ENCODE measurements around the gene SAPCD1.

The SAPCD1 gene
- total RNA-seq = 0 to 0.44 (median 0) reads per million in 3 donors

DNA sequence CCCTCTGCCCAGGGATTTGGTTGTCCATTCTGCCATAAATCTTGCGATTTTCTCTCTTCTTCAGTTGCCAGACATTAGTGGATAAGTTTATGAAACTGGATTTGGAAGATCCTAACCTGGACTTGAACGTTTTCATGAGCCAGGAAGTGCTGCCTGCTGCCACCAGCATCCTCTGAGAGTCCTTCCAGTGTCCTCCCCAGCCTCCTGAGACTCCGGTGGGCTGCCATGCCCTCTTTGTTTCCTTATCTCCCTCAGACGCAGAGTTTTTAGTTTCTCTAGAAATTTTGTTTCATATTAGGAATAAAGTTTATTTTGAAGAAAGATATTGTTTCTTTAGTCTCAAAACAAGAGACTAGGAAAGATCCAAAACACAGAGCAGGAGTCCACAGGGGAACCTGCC is at the start of gene SAPCD1:
Gene SAPCD1 (plus strand): TSS at position 301 of the 400 bp plus-strand sequence. CDS start 399 bp downstream, outside the sequence.
- Histone ChIP-seq H3K36me3 (ENCODE audit: control insufficient read depth, insufficient read depth, low read length) (peaks cover 7% of the 10 kb centered on the region), H3K9me3 (ENCODE audit: control insufficient read depth, low read length) (no peaks in the 10 kb centered on the region), H3K4me1 (ENCODE audit: control insufficient read depth, insufficient read depth, low read length, poor library complexity, severe bottlenecking) (no peaks in the 10 kb centered on the region), H3K27ac (ENCODE audit: insufficient read depth, low read length, poor library complexity, severe bottlenecking) (no peak within 1 kb of the TSS), H3K4me3 (ENCODE audit: insufficient read depth, low read depth, low read length, poor library complexity, severe bottlenecking) (no peak within 1 kb of the TSS), H3K27me3 (replicated peaks; ENCODE audit: control insufficient read depth, insufficient read depth, low read length, poor library complexity, severe bottlenecking) (no peaks in the 10 kb centered on the region)
- no peak for DNase-seq

DNA sequence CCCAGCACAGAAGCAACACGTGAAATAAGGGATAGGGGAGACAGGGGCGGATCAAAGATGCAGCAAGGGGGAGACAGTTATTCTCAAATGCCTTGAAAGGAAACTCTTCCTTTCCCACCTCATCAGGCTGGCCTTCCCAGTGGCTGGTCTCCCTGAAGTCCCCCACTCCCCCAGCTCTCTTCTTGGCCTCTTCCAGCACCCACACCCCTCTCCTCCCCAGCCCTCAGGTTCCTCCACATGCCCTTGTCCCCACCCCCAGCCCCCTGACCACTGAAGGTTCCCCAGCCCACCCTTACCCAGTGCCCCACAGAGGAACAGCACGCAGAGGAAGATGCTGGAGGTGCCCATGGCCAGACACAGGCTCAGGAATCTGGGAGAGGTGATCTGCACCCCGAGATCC is 49.0 kb upstream of the SAPCD1 start:
- Histone ChIP-seq H3K27me3 (replicated peaks; ENCODE audit: control insufficient read depth, insufficient read depth, low read length, poor library complexity, severe bottlenecking) (no peaks in the 10 kb centered on the region), H3K9me3 (ENCODE audit: control insufficient read depth, low read length) (no peaks in the 10 kb centered on the region), H3K27ac (ENCODE audit: insufficient read depth, low read length, poor library complexity, severe bottlenecking) (no peak overlapping the region), H3K36me3 (ENCODE audit: control insufficient read depth, insufficient read depth, low read length) (no peaks in the 10 kb centered on the region), H3K4me3 (ENCODE audit: insufficient read depth, low read depth, low read length, poor library complexity, severe bottlenecking) (no peak overlapping the region), H3K4me1 (ENCODE audit: control insufficient read depth, insufficient read depth, low read length, poor library complexity, severe bottlenecking) (peaks cover 3% of the 10 kb centered on the region)
- DNase-seq = no peak

DNA sequence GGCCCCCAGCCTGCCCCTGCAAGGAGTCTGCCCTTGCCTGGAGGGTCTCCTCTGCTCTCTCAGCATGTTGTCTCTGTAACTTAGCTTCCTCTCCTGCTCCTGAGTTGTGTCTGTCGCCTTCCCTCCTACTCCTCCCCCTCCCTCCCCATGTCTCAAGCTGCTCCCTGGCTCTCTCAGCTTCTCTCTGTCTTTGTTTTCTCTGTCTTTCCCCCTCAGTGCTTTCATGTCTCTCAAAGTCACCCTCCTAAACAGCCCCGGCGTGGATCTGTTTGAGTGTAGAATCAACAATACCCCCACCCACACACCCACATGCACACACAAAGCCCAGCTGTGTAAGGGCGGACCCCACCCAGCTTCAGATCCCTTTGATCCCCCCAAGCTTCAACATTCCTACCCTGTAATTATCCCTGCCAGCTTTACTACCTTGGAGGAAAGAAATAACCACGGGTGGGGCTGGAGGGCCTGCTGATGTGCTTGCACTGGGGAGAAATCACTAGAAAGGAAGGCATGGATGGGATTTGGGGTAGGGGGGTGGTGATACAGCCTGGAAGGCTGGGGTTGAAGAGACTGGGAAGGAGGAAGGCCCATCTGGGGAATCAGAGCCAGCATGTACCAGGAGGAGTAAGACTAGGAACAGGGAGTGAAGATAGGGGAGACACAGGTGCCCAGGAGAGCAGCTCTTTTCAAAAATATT is 48.3 kb upstream of the SAPCD1 start:
- no peak for DNase-seq
- Histone ChIP-seq H3K9me3 (ENCODE audit: control insufficient read depth, low read length) (no peaks in the 10 kb centered on the region), H3K27me3 (replicated peaks; ENCODE audit: control insufficient read depth, insufficient read depth, low read length, poor library complexity, severe bottlenecking) (no peaks in the 10 kb centered on the region), H3K27ac (ENCODE audit: insufficient read depth, low read length, poor library complexity, severe bottlenecking) (no peak overlapping the region), H3K4me1 (ENCODE audit: control insufficient read depth, insufficient read depth, low read length, poor library complexity, severe bottlenecking) (peaks cover 3% of the 10 kb centered on the region), H3K4me3 (ENCODE audit: insufficient read depth, low read depth, low read length, poor library complexity, severe bottlenecking) (no peak overlapping the region), H3K36me3 (ENCODE audit: control insufficient read depth, insufficient read depth, low read length) (no peaks in the 10 kb centered on the region)

DNA sequence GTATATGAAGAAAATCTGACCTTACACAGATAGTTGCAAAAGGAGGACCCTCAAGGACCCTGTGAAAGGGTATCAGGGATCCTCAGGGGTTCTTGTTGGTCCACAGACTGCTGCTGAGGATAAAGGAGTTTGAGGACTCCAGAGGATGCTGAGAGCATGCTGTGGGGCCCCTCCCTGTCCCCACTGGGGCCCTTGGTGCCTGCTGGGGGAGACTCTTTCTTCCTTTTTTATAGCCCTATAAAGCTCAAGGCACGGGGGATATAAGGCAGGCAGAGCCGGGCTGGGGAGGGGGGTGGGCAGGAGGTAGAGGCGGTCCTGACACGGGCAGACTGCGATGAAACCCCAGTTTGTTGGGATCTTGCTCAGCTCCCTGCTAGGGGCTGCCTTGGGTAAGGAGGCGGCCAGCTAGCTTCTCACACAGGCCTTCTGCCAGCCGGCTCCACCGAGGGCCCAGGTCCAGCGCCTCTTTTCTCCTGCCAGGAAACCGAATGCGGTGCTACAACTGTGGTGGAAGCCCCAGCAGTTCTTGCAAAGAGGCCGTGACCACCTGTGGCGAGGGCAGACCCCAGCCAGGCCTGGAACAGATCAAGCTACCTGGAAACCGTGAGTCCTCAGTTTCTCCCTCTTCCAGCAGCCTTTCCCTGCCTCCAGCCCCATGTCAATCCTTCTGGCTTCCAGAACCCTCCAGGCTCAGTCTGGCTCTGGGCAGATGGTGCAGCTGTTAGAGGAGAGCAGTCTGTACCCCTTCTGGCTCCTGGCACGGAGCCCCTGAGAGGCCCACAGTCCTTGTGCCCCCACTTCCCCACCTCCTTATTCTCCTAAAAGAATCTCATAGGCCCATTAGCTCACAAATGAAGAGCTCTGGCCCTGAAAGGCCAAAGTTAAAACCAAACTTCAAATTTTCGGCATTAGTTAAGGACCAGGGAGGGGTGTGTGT is 47.2 kb upstream of the SAPCD1 start, which contains the start of gene LY6G6D:
Gene LY6G6D (plus strand): TSS at position 327 of the 937 bp plus-strand sequence. CDS start 8 bp downstream, at position 335.
- DNase-seq = no peak
- Histone ChIP-seq H3K36me3 (ENCODE audit: control insufficient read depth, insufficient read depth, low read length) (no peaks in the 10 kb centered on the region), H3K4me1 (ENCODE audit: control insufficient read depth, insufficient read depth, low read length, poor library complexity, severe bottlenecking) (peaks cover 3% of the 10 kb centered on the region), H3K27me3 (replicated peaks; ENCODE audit: control insufficient read depth, insufficient read depth, low read length, poor library complexity, severe bottlenecking) (no peaks in the 10 kb centered on the region), H3K27ac (ENCODE audit: insufficient read depth, low read length, poor library complexity, severe bottlenecking) (no peak within 1 kb of the TSS), H3K4me3 (ENCODE audit: insufficient read depth, low read depth, low read length, poor library complexity, severe bottlenecking) (no peak within 1 kb of the TSS), H3K9me3 (ENCODE audit: control insufficient read depth, low read length) (no peaks in the 10 kb centered on the region)

DNA sequence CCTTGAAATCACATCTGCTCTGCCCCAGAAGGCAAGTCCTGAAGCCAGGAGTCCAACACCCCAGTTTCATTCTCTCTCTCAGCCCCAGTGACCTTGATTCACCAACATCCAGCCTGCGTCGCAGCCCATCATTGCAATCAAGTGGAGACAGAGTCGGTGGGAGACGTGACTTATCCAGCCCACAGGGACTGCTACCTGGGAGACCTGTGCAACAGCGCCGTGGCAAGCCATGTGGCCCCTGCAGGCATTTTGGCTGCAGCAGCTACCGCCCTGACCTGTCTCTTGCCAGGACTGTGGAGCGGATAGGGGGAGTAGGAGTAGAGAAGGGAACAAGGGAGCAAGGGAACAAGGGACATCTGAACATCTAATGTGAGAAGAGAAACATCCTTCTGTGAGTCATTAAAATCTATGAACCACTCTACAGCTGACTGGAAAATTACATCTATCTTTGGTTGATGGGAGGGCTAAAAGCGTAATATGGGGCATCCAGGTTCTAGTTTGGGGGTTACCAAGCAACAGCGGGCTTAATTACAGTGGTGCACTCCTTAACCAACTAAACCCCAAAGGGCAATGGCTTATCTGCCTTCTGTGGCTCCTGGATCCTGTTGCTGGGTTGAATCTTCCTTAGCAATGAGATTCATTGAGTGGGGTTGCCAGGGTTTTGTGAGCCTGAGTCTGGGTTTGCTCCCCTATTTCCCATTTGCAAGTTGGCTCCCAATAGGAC is 44.8 kb upstream of the SAPCD1 start:
- no peak for DNase-seq
- no peaks in the 10 kb centered on the region for H3K4me1 ChIP-seq (ENCODE audit: control insufficient read depth, insufficient read depth, low read length, poor library complexity, severe bottlenecking)
- H3K9me3 ChIP-seq (ENCODE audit: control insufficient read depth, low read length) = no peaks in the 10 kb centered on the region
- H3K27me3 ChIP-seq (replicated peaks; ENCODE audit: control insufficient read depth, insufficient read depth, low read length, poor library complexity, severe bottlenecking) = no peaks in the 10 kb centered on the region
- no peak overlapping the region for H3K4me3 ChIP-seq (ENCODE audit: insufficient read depth, low read depth, low read length, poor library complexity, severe bottlenecking)
- H3K36me3 ChIP-seq (ENCODE audit: control insufficient read depth, insufficient read depth, low read length) = no peaks in the 10 kb centered on the region
- H3K27ac ChIP-seq (ENCODE audit: insufficient read depth, low read length, poor library complexity, severe bottlenecking) = no peak overlapping the region

DNA sequence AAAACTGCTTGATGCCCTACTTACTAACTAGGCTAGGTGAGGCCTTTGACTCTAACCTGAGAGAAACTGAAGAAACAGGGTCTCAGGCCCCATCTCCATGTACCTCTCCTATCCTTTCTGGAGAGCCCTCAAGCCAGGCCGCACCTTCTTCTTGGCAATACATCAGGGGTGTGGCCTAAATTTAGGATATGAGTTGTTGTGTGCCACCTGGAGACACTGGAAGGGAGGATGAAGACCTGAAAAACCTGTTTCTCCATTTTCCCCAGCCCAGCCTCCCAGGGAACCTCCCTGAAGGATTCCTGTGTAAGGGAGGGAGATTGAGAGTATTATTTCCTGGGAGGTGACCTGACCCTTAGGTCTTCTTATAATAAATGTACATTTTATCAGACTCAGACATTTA is 44.2 kb upstream of the SAPCD1 start:
- no peak overlapping the region for H3K4me3 ChIP-seq (ENCODE audit: insufficient read depth, low read depth, low read length, poor library complexity, severe bottlenecking)
- no peaks in the 10 kb centered on the region for H3K9me3 ChIP-seq (ENCODE audit: control insufficient read depth, low read length)
- no peak overlapping the region for H3K27ac ChIP-seq (ENCODE audit: insufficient read depth, low read length, poor library complexity, severe bottlenecking)
- no peaks in the 10 kb centered on the region for H3K27me3 ChIP-seq (replicated peaks; ENCODE audit: control insufficient read depth, insufficient read depth, low read length, poor library complexity, severe bottlenecking)
- no peaks in the 10 kb centered on the region for H3K4me1 ChIP-seq (ENCODE audit: control insufficient read depth, insufficient read depth, low read length, poor library complexity, severe bottlenecking)
- DNase-seq = no peak
- H3K36me3 ChIP-seq (ENCODE audit: control insufficient read depth, insufficient read depth, low read length) = no peaks in the 10 kb centered on the region

DNA sequence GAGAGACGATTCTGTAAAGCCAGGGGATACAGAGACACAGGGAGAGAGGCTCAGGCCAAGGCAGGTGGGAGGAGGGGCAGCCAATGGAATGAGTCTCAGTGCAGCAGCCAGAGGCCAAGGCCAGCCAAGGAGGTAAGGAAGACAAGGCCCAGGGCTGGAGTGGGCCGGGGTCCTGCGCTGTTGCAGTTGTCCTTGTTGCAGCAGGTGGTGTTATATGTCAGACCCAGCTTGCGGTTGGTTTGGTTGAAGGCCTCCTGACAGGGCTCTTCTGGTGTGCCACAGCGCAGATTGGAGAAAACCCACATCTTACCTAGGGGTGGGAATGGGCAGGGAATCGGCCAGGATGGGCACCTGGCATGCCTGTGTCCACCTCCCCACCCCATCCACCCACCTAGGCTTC is 43.5 kb upstream of the SAPCD1 start:
- no peak overlapping the region for H3K27ac ChIP-seq (ENCODE audit: insufficient read depth, low read length, poor library complexity, severe bottlenecking)
- no peak overlapping the region for H3K4me3 ChIP-seq (ENCODE audit: insufficient read depth, low read depth, low read length, poor library complexity, severe bottlenecking)
- H3K4me1 ChIP-seq (ENCODE audit: control insufficient read depth, insufficient read depth, low read length, poor library complexity, severe bottlenecking) = no peaks in the 10 kb centered on the region
- no peak for DNase-seq
- H3K27me3 ChIP-seq (replicated peaks; ENCODE audit: control insufficient read depth, insufficient read depth, low read length, poor library complexity, severe bottlenecking) = no peaks in the 10 kb centered on the region
- no peaks in the 10 kb centered on the region for H3K9me3 ChIP-seq (ENCODE audit: control insufficient read depth, low read length)
- no peaks in the 10 kb centered on the region for H3K36me3 ChIP-seq (ENCODE audit: control insufficient read depth, insufficient read depth, low read length)

DNA sequence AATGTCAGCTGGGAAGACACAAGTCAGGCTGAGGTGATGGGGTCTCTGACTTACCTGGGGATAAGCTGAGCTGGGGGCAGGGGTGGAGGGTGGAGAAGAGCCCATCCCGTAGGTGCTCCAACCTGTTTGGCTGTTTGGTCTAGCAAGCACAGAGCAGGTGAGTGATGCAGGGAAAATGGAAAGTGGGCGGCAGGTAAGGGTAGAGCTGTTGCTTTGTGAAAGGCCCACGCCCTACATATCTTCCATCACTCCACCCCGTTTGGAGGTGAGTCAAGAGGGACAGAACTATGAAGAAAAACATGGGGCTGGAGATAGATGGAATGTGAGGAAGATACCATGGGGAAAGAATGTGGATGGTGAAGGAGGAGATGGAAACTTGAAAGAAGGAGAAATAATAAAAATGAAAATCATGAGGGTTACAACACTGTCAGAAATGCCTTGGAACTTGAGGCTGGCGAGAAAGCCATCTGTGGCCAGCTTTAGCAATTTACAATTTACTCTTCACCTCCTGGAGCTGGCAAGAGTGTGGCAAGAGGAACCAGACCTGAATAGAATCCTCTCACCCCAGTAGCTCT is 42.2 kb upstream of the SAPCD1 start:
- Histone ChIP-seq H3K4me3 (ENCODE audit: insufficient read depth, low read depth, low read length, poor library complexity, severe bottlenecking) (no peak overlapping the region), H3K27me3 (replicated peaks; ENCODE audit: control insufficient read depth, insufficient read depth, low read length, poor library complexity, severe bottlenecking) (no peaks in the 10 kb centered on the region), H3K4me1 (ENCODE audit: control insufficient read depth, insufficient read depth, low read length, poor library complexity, severe bottlenecking) (no peaks in the 10 kb centered on the region), H3K27ac (ENCODE audit: insufficient read depth, low read length, poor library complexity, severe bottlenecking) (no peak overlapping the region), H3K36me3 (ENCODE audit: control insufficient read depth, insufficient read depth, low read length) (no peaks in the 10 kb centered on the region), H3K9me3 (ENCODE audit: control insufficient read depth, low read length) (no peaks in the 10 kb centered on the region)
- DNase-seq = no peak

DNA sequence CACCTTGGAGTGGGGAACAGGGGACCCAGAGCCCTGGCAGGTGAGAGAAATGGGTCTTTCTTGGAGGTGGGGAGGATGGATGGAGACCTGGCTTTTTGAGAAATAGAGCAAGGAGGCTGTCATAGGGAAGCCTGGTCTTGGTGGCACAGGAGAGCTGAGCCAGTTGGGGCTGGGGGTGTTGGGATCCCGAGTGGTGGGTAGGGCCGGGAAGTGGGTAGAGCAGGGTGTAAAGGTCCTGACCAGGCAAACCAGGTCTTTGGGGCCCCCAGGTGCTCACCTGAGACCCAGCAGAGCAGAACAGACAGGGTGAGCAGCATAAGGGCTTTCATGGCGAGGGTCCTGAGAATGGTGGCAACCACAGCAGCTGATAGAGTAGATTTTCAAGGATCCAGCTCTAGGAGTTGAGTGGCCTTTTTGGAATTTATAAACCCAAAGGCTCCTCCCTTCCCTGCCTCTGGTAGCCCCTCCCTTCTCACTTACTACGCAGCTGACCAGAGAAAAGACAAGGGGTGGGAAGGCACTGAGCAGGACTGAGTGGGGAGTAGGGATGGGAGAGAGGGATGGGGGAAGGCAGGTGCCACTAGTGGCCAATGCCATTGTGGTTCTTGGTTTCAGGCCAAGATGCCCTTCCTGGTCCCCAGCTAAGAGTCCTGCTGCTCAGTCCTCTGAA is 41.0 kb upstream of the SAPCD1 start, which contains the start of gene LY6G6C:
Gene LY6G6C (minus strand): TSS at position 396 of the 670 bp plus-strand sequence. CDS start 67 bp downstream, at position 329.
- H3K9me3 ChIP-seq (ENCODE audit: control insufficient read depth, low read length) = no peaks in the 10 kb centered on the region
- H3K27ac ChIP-seq (ENCODE audit: insufficient read depth, low read length, poor library complexity, severe bottlenecking) = no peak within 1 kb of the TSS
- no peaks in the 10 kb centered on the region for H3K27me3 ChIP-seq (replicated peaks; ENCODE audit: control insufficient read depth, insufficient read depth, low read length, poor library complexity, severe bottlenecking)
- no peaks in the 10 kb centered on the region for H3K4me1 ChIP-seq (ENCODE audit: control insufficient read depth, insufficient read depth, low read length, poor library complexity, severe bottlenecking)
- DNase-seq = no peak
- no peak within 1 kb of the TSS for H3K4me3 ChIP-seq (ENCODE audit: insufficient read depth, low read depth, low read length, poor library complexity, severe bottlenecking)
- H3K36me3 ChIP-seq (ENCODE audit: control insufficient read depth, insufficient read depth, low read length) = no peaks in the 10 kb centered on the region
